GF-D8 (cell line): ENCODE results near the gene TMEM14A.
"Not testable (repeated sequence)": the region's sequence is repeated elsewhere in the genome, so short reads cannot be mapped to it uniquely, and the experiment has no call there.

Experiments
- DNase-seq: peaks from one replicate; lab custom pipeline; 2025; lab: John Stamatoyannopoulos, UW

Gene TMEM14A

GRCh38 chr6:52697903-52698302, 27.0 kb downstream of the TMEM14A start:
- no peak for DNase-seq

DNA sequence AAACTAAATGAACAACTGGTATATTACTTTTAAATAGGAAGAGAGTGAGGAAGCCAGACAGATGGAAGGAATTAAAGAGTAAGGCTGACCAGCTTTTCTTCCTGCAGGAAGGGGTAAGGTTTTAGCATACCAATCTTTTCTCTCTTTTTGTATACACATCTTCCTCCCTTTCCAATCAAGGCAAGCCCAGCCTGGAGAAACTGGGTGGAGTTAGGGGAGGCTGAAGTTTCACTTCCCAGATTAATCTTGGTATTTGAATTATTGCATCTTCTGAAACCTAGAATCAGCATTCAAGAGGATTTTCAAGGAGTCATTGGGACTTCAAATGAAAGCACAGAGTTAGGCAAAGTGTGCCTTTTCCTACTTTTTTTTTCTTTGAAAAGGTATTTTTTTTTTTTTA, 33.1 kb downstream of the TMEM14A start:
- no peak for DNase-seq

DNA sequence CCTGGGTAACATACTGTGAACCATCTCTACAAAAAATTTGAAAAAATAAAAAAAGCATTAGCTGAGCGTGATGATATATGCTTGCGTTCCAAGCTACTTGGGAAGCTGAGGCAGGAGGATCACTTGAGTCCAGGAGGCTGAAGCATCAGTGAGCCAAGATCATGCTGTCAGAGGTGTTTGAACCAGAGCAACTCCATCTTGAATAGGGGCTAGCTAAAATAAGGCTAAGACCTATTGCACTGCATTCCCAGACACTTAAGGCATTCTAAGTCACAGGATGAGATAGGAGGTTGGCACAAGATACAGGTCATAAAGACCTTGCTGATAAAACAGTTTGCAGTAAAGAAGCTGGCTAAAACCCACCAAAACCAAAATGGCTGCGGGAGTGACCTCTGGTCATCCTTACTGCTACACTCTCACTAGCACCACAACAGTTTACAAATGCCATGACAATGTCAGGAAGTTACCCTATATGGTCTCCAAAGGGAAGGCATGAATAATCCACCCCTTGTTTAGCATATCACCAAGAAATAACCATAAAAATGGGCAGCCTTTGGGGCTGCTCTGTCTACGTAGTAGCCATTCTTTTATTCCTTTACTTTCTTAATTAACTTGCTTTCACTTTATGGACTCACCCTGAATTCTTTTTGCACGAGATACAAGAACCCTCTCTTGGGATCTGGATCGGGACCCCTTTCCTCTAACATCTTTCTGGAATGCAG, 34.0 kb downstream of the TMEM14A start:
- not testable (repeated sequence) for DNase-seq

DNA sequence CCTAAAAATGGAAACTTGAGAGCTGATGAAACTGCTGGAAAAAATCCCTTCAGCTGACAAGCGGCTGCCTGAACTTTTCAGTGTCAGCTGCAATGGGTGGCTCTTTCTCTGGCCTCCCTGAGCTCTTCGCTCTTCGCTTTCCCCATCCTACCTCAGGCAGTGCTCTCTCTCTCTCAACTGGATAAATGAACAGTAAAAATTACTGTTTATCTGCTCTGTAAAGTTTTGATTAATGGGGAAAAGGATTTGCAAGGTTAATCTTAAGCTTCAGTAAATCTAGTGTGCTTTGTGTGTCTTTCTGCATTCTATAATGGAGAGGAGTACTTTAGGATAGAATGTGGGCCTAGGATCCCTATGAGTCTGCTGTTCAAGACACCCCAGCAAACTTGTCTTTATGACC, 35.1 kb downstream of the TMEM14A start:
- DNase-seq, result no peak

- peak; percentile 5 for DNase-seq
These were observed 37.2 kb downstream of the TMEM14A start for GRCh38 chr6:52707963-52708680.

- no peak for DNase-seq
These were observed 41.2 kb downstream of the TMEM14A start for GRCh38 chr6:52712136-52712535.

GRCh38 chr6:52714761-52715160, 43.8 kb downstream of the TMEM14A start:
- DNase-seq, result not testable (repeated sequence)

- no peak for DNase-seq
These were observed 47.6 kb downstream of the TMEM14A start for GRCh38 chr6:52718550-52718949.

GRCh38 chr6:52720321-52720720, 49.4 kb downstream of the TMEM14A start:
- no peak for DNase-seq

- DNase-seq, result no peak
These were observed 53.1 kb downstream of the TMEM14A start for GRCh38 chr6:52724042-52724405.

- DNase-seq, result no peak
These were observed 53.7 kb downstream of the TMEM14A start for GRCh38 chr6:52724406-52725121.

DNA sequence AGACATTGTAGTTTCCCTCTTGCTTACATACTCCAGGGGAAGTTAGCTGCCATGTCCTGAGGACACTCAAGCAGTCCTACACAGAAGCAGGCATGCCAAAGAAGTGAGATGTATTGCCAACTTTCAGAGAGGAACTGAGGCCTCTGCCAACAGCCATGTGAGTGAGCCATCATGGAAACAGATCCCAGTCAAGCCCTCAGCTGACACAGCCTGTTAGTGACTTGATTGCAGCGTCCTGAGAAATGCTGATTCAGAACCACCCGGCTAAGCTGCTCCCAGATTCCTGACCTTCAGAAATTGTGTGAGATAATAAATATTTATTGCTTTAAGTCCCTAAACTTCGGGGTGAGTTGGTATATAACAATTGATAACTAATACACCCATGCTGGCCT, 54.2 kb downstream of the TMEM14A start:
- DNase-seq, result no peak

GRCh38 chr6:52725535-52726192, 54.8 kb downstream of the TMEM14A start:
- DNase-seq, result no peak

GRCh38 chr6:52726193-52726542, 55.3 kb downstream of the TMEM14A start:
- DNase-seq, result no peak

DNA sequence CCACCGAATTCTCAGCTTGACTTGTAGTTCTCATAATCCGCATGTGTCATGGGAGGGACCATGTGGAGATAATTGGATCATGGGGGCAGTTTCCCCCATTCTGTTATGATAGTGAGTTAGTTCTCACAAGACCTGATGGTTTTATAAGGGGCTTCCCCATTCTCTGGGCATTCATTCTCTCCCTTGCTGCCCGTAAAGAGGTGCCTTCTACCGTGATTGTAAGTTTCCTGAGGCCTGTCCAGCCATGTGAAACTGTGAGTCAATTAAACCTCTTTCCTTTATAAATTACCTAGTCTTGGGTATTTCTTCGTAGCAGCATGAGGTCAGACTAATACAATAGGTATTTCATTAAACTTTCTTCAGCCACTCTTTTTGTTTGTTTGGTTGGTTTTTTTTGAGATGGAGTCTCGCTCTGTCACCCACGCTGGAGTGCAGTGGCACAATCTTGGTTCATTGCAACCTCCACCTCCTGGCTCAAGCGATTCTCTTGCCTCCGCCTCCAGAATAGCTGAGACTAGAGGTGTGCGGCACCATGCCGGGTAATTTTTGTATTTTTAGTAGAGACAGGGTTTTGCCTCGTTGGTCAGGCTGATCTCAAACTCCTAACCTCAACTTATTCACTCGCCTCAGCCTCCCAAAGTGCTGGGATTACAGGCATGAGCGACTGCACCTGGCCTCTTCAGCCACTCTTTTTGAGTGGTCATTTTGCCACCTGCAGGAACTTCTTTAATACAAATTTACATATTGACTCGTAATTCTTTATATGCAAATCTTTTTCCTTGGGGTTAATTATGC, 56.0 kb downstream of the TMEM14A start:
- no peak for DNase-seq

GRCh38 chr6:52727908-52728307, 57.0 kb downstream of the TMEM14A start:
- DNase-seq, result no peak

- no peak for DNase-seq
These were observed 57.5 kb downstream of the TMEM14A start for GRCh38 chr6:52728394-52728793.

GRCh38 chr6:52729576-52729975, 58.7 kb downstream of the TMEM14A start:
- DNase-seq, result no peak

DNA sequence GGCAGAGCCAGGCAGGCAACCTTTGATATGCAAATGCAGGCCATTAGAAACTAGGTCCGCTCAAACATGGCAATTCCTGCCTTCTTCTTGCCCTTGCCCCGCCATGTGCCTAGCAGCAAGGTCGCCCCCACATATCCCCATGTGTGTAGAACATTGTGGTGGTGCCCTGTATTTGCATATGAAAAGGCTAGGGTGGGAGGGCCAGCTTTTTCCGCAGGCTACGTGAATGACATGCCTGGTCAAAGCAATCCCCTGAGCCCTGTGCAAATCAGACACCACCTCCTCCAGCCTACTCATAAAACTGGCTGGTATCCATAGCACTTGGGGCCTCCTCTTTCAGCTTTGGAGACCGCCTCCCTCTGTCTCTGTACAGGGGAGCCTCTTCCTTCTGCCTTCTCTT, 60.8 kb downstream of the TMEM14A start:
- no peak for DNase-seq

DNA sequence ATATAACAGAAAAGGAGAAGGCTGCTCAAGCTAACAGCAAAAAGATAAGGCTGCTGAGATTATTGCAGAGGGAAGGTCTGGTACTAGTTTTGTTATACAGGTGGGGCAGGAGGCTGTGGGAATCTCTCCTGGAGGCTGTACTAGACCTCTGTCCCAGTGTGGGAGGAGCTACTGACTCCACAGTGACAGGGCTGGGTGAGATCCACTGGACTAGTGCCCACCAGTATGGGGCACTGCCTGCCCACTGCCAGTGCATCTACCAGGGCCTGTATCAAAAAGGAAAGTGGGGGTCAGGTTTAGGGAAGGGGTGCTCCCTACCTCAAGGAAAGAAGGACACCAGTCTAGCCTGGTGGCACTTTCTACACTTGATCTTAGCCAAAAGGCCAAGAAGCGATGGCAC, 62.3 kb downstream of the TMEM14A start:
- no peak for DNase-seq

GRCh38 chr6:52734072-52734471, 63.2 kb downstream of the TMEM14A start:
- no peak for DNase-seq

DNA sequence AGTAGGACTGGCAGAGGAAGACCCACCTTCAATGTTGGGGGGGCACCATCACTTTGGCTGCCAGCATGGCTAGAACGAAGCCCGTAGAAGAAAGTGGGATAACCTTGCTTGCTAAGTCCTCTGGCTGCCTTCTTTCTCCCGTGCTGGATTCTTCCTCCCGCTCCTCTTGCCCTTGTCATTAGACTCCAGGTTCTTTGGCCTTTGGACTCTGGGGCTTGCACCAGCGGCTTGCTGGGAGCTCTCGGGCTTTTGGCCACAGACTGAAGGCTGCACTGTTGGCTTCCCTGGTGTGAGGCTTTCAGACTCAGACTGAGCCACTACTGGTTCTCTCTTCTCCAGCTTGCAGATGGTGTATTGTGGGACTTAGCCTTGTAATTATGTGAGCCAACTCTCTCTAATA, 64.2 kb downstream of the TMEM14A start:
- no peak for DNase-seq
